ENCODE data around the gene ZNF550.
"Not testable (repeated sequence)": the region's sequence is repeated elsewhere in the genome, so short reads cannot be mapped to it uniquely, and the experiment has no call there.

Gene ZNF550

DNA sequence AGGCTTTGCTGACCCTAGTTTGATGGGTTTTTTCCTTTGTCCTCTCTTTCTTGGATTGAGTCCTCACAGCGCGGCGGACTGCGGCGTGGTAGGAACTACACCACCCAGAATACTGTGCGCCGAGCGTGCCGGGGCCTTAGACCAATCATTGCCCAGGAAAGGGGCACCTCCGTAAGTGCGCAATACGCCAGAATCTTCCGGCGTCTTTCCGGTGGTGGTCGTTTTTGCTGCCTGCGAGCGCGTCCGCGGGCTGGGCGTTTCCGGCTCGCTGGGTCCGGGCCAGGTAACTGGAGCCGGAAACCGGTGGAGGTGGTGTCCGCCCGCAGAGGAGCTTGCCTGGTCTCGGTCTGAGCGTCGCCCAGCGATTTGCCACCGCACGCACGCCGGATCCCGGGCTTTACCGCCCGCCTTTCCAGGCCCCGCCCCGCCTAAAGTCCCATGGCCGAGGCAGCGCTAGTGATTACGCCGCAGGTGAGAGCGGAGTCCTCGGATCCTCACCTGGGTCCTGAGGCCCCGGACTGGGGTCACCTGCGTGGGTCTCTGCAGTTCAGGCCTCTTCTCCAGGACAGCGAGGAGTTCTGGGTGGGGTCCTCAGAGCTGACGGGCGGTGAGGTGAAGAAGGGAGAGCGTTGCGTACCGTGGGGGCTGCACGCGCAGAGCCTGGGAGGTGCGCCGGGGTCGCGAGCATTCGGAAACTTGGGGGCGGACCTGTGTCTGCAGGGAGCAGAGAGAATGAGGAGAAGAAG lies 32.4 kb downstream of the ZNF550 start, which contains the start of gene ZNF549:
Gene ZNF549, plus strand, starts transcription at position 221 of the 746 bp plus-strand sequence. Its CDS starts 218 bp downstream, at position 439.
- peak; percentile 79 to 86 for DNase-seq (ENCODE audit: low read depth in 2 of 2)

DNA sequence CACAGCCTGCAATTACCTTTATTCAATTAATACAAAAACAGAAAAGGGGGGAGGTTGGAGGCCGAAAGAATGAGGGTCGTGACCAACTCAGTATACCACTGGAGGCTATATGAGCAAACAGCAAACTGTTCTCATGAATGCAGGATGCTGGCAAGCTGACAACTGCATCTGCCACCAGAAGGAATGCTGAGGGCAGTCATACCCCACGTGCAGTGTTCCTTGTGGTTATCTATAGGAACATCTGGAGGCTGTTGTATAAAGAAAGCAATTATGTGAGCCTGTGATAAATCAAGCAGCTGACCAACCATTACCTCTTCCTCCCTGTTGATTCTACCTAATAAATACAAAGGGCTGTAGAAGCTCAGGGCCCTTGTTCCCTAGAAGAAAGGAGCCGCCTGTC lies 41.6 kb downstream of the ZNF550 start:
- DNase-seq (ENCODE audit: low read depth in 2 of 2) = not testable (repeated sequence)

DNA sequence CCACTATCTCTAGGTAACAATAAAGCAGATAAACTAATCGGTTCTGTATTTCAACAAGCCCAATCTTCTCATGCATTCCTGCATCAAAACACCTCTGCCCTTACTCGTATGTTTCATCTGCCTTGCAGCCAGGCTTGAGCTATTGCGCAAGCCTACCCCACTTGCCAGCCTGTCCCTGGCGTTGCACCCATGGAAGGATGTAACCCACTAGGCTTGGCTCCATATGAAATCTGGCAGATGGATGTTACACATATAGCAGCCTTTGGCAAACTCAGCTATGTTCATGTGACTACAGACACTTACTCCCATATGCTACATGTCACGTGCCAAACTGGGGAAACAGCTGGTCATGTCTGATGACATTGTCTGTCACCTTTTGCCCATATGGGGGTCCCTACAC lies 44.4 kb downstream of the ZNF550 start:
- DNase-seq (ENCODE audit: low read depth in 2 of 2) = no peak

DNA sequence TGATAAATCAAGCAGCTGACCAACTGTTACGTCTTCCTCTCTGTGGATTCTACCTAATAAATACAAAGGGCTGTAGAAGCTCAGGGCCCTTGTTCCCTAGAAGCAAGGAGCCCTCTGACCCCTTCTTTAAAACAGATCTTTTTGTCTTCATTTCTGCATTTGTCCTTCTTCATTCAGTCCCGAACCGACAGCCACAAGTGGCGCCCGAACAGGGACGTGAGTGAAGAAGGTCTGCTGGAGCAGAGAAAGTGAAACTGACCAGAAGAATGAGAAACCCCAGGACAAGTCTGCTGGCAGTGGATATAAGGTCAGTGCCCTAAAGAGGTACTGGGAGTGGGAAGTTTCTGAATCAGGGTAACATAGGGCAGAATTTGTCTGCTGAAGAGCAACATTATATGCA lies 46.8 kb downstream of the ZNF550 start:
- DNase-seq (ENCODE audit: low read depth in 2 of 2) = no peak

DNA sequence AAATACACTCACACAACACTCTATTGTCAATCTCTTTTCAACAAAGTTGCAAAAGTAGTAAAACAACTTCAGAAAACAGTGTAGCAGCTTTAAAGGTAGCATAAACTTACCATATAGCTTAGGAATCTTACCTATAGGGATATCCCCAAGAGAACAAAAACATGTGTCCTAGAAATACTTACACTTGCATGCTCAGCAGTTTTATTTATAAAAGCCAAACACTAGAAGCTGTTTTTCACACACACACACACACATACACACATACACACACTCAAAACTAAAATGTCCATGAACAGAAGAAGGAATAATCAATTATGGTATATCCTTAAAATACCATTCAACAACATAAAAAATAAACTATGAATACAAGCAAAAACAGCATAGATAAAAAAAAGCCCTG lies 48.2 kb downstream of the ZNF550 start:
- no peak for DNase-seq (ENCODE audit: low read depth in 2 of 2)

DNA sequence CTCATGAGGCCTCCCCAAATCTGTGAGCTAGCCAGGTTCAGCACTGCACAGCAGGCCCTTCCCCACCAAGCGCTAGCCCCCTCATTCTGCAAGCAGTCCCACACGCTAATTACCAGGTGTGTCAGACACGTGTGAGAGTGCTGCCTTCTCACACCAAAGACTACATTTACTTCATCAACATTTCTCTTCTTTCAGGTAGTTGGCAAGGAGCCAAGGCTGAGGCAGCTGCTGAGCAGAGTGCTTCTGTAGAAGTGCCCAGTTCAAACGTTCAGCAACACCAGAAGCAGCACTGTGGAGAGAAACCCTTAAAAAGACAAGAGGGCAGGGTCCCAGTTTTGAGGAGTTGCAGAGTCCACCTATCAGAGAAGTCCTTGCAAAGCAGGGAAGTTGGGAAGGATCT lies 53.5 kb downstream of the ZNF550 start:
- DNase-seq (ENCODE audit: low read depth in 2 of 2) = no peak

DNA sequence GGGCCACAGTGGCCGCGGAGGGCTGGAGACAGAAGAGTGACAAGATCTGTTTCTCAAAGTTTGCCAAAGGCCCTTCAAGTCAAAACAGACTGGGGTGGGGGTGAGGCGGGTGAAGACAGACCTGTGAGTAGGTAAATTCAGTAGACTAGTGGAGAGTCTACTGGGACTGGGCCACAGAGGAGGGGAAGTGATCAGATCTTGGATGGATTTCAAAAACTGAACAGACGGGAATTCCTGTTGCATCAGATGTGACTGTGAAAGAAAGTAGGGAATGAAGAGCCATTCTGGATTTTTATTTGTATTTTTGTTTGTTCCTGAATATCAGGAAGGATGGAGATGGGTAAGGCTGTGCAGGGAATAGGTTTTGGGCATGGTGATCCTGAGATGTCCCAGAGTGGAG lies 59.3 kb downstream of the ZNF550 start:
- not testable (repeated sequence) for DNase-seq (ENCODE audit: low read depth in 2 of 2)

DNA sequence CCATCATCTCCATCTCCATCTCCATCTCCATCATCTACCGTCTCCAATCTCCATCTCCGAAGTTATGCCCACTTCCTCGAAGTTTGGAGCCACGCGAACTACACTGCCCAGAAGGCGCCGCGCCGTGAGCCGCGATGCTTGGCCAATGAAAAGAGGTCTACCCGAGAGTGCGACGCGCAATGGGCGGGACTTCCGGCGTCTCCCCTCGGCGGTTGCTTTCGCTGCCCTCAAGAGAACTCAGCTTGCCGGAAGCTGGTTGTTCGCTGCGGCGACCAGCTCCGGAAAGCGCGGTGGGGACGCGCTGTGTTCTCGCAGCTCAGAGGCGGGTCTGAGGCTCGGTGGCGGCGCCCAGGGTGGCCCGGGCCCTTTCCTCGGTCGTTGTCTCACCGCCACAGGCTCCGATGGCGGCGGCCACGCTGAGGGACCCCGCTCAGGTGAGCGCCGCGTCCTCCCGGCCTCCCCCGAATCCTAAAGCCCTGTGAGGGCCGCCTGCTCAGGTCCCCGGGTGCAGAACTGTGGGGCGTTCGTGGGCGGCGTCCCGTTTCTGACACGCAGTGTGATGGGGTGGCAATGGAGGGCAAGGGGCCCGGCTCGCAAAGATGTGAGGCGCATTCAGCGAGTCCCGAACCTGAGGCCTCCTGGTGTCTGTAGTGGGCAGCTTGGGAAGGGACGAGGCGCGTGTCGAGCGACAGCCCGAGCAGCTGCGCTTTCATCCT lies 59.8 kb downstream of the ZNF550 start, which contains the start of gene ZNF773:
Gene ZNF773, plus strand, starts transcription at position 259 of the 716 bp plus-strand sequence. Its CDS starts 143 bp downstream, at position 402.
- DNase-seq (ENCODE audit: low read depth in 2 of 2) = peak; percentile 90 to 94

DNA sequence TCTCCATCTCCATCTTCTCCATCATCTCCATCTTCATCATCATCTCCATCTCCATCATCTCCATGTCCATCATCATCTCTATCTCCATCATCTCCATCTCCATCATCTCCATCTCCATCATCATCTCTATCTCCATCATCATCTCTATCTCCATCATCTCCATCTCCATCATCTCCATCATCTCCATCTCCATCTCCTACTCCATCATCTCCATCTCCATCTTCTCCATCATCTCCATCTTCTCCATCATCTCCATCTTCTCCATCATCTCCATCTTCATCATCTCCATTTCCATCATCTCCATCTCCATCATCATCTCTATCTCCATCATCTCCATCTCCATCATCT lies 60.4 kb downstream of the ZNF550 start:
- DNase-seq (ENCODE audit: low read depth in 2 of 2) = not testable (repeated sequence)

DNA sequence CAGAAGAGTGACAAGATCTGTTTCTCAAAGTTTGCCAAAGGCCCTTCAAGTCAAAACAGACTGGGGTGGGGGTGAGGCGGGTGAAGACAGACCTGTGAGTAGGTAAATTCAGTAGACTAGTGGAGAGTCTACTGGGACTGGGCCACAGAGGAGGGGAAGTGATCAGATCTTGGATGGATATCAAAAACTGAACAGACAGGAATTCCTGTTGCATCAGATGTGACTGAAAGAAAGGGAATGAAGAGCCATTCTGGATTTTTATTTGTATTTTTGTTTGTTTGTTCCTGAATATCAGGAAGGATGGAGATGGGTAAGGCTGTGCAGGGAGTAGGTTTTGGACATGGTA lies 71.4 kb downstream of the ZNF550 start:
- not testable (repeated sequence) for DNase-seq (ENCODE audit: low read depth in 2 of 2)

DNA sequence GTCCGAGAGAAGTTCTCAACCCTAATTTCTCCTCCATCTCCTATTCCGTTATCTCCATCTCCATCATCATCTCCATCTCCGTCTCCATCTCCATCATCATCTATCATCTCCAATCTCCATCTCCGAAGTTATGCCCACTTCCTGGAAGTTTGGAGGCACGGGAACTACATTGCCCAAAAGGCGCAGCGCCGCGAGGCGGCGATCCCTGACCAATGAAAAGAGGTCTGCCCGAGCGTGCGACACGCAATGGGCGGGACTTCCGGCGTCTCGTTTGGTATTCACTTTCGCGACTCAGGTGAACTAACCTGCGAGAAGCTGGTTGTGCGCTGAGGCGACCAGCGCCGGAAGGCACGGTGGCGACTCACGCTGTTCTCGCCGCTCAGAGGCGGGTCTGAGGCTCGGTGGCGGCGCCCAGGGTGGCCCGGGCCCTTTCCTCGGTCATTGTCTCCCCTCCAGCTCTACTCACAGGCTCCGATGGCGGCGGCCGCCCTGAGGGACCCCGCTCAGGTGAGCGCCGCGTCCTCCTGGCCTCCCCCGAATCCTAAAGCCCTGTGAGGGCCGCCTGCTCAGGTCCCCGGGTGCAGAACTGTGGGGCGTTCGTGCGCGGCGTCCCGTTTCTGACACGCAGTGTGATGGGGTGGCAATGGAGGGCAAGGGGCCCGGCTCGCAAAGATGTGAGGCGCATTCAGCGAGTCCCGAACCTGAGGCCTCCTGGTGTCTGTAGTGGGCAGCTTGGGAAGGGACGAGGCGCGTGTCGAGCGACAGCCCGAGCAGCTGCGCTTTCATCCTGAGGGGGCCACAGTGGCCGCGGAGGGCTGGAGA lies 72.0 kb downstream of the ZNF550 start, which contains the start of gene ZNF419:
Gene ZNF419, plus strand, starts transcription at position 274 of the 822 bp plus-strand sequence. Its CDS starts 201 bp downstream, at position 475.
- peak; percentile 88 to 90 for DNase-seq (ENCODE audit: low read depth in 2 of 2)

Measured in stimulated activated CD4-positive, alpha-beta T cell treated with anti-CD3 and anti-CD28 coated beads, Interleukin-4, amount 100 ng/mL, for 48 hours (primary cell).